KOPT-K1 (cell line): ENCODE data around the gene NFKBIE.
"Not testable (repeated sequence)": the region's sequence is repeated elsewhere in the genome, so short reads cannot be mapped to it uniquely, and the experiment has no call there.

Experiments used
- H3K27ac ChIP-seq: fragments of 200-600 bp; sonication (generic); 2 replicates; pipeline ENCODE4 v1.5.1; 2016; ENCODE audit warnings: antibody characterized with exemption, mild to moderate bottlenecking, low read depth, low read length; ENCODE audit not compliant: poor library complexity, severe bottlenecking
- H3K36me3 ChIP-seq: fragments of 200-600 bp; sonication (generic); 2 replicates; pipeline ENCODE4 v1.5.1; 2017; ENCODE audit warnings: antibody characterized with exemption, mild to moderate bottlenecking, low read length, moderate library complexity; ENCODE audit not compliant: insufficient read depth
- H3K9me3 ChIP-seq: fragments of 200-600 bp; sonication (generic); 2 replicates; pipeline ENCODE4 v1.5.1; 2017; ENCODE audit warnings: antibody characterized with exemption, low read length, mild to moderate bottlenecking; ENCODE audit not compliant: insufficient read depth, poor library complexity, severe bottlenecking

The NFKBIE gene

DNA sequence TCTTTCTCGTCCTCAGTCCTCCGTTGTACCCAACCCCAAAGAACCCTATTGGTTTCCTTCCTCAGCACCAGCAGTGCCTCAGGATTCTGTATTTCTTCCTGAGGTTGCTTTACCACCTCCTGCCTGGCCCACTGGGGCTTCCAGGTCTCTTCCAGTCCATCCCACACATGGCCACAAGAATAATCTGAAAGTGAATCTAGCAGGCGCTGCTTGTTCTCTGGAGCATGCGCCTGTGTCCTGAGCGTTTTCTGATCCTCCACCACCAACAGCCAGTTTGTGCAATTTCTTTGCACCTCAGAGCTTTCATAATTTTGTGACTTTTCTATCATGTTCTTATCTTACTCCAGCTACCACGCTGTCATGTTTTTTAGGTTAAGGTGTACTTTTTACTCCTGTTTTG is 30.1 kb downstream of the NFKBIE start:
- H3K9me3 ChIP-seq: no peaks in the 10 kb centered on the region
- peaks cover 78% of the 10 kb centered on the region for H3K36me3 ChIP-seq
- H3K27ac ChIP-seq: no peak overlapping the region

DNA sequence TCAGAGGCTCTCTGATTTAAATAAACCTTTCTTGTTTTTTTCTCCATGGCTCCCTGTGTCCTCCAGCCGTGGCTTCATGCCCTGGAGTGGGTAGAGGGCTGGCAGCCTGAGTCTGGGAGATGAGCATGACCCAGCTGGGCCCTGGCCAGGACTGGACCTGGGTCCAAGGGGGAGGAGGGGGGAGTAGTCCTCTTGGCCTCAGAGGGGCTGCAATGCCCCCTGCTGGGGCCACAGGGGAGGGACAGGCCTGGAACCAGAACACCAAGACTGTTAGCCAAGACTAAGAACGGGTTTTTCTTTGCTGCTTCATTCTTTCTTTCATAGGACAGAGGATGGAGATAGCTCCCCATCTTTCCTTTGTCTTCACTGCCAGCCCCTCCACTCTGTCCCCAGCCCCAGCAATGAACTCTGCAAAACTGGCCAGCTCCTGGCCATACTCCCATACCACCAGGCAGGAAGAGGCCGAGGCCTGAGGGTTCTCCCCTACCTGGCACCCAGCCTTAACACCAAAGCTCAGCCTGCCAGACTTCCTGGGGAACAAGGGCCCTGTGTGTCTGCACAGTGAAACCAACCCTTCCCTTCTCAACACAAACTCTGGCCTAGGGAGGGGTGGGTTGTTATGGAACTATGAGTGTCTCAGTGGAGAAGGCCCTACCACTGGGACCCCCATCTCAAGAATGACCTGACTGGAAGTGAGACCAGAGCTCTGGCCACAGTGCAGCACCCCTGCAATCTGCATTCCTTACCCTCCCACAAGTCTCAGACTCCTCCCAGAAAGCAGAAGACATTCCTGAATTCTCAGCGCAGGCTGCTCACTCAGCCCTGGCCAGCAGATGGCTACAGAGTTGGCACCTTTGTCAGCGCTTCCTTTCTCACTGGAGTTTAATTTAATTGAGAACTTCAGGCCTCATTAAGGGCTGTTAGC is 31.0 kb downstream of the NFKBIE start:
- peaks cover 87% of the 10 kb centered on the region for H3K36me3 ChIP-seq

DNA sequence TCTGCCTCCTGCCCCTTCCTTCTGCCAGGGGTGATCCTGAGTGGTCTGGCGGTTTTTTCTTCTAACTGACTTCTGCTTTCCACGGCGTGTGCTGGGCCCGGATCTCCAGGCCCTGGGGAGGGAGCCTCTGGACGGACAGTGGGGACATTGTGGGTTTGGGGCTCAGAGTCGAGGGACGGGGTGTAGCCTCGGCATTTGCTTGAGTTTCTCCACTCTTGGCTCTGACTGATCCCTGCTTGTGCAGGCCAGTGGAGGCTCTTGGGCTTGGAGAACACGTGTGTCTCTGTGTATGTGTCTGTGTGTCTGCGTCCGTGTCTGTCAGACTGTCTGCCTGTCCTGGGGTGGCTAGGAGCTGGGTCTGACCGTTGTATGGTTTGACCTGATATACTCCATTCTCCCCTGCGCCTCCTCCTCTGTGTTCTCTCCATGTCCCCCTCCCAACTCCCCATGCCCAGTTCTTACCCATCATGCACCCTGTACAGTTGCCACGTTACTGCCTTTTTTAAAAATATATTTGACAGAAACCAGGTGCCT is 31.7 kb downstream of the NFKBIE start:
- peaks cover 90% of the 10 kb centered on the region for H3K36me3 ChIP-seq
- H3K9me3 ChIP-seq: no peaks in the 10 kb centered on the region
- H3K27ac ChIP-seq: no peak overlapping the region

More for the DNA sequence above, 31.0 kb downstream of the NFKBIE start:
- H3K9me3 ChIP-seq: no peaks in the 10 kb centered on the region
- no peak overlapping the region for H3K27ac ChIP-seq

DNA sequence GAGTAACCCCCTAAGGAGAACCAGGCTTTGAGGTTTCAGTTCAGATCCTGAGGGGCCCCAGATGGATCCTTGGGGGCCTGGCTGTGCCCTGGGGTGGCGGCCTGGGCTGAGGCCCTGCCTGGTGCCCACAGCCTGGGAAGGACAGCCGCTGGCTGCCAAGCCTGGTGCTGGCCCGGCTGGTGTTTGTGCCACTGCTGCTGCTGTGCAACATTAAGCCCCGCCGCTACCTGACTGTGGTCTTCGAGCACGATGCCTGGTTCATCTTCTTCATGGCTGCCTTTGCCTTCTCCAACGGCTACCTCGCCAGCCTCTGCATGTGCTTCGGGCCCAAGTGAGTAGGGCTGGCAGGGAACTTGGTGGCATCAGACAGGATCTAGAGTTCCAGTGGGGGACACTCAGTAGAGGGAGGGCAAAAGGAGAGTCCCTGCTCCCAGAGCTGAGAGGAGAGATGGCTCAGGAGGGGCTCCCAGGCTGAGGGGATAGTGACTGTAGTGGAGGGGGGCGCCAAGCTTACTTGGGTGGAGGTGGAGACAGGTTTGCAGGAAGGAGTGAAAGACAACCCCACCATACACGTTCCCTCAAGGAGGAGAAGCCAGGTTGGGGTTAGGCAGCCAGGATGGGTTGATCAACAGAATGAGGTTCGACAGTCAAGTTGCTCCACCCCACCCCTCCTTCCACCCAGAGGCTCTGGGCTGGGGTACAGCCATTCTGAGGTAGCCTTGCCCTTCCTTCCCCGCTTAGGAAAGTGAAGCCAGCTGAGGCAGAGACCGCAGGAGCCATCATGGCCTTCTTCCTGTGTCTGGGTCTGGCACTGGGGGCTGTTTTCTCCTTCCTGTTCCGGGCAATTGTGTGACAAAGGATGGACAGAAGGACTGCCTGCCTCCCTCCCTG is 32.4 kb downstream of the NFKBIE start:
- Histone ChIP-seq H3K27ac (no peak overlapping the region), H3K36me3 (peaks cover 95% of the 10 kb centered on the region), H3K9me3 (no peaks in the 10 kb centered on the region)

DNA sequence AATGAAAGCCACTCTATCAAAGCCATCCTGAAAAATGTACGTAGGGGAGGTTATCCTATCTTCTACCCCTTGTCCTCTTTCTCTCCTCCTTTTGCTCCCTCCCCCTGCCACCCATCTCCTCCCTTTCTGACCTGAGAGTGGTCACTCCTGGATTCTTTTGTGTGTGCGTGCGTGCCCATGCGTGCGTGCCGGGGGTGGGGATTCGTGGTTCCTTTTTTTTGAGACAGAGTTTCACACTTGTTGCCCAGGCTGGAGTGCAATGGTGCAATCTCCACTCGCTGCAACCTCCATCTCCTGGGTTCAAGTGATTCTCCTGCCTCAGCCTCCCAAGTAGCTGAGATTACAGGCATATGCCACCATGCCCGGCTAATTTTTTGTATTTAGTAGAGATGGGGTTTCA is 33.9 kb downstream of the NFKBIE start:
- peaks cover 94% of the 10 kb centered on the region for H3K36me3 ChIP-seq
- H3K27ac ChIP-seq, H3K9me3 ChIP-seq: not testable (repeated sequence)

DNA sequence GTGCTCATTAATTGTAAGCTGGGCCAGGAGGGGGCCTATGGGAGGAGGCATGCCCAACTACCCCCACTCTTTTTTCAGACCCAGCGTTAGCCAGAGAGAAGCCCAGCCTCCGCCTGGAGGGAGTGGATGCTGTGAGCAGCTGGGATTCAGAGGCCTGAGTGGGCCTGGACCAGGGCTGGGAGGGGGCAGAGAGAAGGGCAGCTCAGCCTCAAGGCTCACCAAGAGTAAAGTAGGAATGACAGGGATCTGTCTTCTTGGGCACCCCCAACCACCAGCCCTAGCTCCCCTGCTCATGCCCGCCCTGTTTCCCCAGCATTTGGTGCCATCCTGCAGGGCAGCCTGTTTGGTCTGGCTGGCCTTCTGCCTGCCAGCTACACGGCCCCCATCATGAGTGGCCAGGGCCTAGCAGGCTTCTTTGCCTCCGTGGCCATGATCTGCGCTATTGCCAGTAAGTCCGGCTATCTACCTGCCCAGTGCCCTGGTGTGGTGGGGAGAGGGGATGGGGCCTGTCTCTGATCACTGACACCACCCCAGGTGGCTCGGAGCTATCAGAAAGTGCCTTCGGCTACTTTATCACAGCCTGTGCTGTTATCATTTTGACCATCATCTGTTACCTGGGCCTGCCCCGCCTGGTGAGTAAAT is 35.2 kb downstream of the NFKBIE start:
- H3K27ac ChIP-seq: no peak overlapping the region
- peaks cover 86% of the 10 kb centered on the region for H3K36me3 ChIP-seq

DNA sequence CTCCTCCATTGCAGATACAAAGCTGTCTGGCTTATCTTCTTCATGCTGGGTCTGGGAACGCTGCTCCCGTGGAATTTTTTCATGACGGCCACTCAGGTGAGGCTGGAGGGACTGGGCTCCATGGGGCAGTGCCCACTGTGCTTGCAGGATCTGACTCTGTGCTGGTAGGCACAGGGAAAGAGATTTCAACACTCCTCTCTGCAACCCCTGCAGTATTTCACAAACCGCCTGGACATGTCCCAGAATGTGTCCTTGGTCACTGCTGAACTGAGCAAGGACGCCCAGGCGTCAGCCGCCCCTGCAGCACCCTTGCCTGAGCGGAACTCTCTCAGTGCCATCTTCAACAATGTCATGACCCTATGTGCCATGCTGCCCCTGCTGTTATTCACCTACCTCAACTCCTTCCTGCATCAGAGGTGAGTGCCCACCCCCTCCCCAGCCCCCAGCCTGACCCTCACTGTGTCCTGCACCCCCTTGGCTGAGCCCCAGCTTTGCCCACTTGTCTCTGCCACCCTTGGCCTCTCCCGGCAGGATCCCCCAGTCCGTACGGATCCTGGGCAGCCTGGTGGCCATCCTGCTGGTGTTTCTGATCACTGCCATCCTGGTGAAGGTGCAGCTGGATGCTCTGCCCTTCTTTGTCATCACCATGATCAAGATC is 35.8 kb downstream of the NFKBIE start:
- peaks cover 79% of the 10 kb centered on the region for H3K36me3 ChIP-seq
- no peak overlapping the region for H3K27ac ChIP-seq
- H3K9me3 ChIP-seq: no peaks in the 10 kb centered on the region

More for the DNA sequence above, 35.2 kb downstream of the NFKBIE start:
- no peaks in the 10 kb centered on the region for H3K9me3 ChIP-seq

DNA sequence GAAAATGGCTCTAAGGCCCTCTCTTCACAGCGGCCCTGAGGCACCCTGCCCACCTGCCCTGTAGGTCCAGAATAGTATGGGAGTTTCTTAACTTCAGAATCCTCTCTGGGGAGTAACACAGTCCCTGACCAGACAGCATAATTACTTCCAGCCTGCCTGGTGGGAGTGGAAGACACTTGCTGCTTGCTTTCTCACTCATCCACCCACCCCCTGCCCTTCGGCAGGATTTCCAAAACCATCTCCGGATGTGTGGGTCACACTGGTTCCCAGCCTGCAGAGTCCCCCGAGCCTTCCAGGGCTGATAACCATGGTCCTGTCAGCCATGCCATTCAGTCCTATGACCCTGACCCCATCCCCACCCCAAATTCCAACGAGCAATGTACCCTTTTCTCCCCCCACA is 36.5 kb downstream of the NFKBIE start:
- no peaks in the 10 kb centered on the region for H3K9me3 ChIP-seq
- peaks cover 73% of the 10 kb centered on the region for H3K36me3 ChIP-seq
- no peak overlapping the region for H3K27ac ChIP-seq

DNA sequence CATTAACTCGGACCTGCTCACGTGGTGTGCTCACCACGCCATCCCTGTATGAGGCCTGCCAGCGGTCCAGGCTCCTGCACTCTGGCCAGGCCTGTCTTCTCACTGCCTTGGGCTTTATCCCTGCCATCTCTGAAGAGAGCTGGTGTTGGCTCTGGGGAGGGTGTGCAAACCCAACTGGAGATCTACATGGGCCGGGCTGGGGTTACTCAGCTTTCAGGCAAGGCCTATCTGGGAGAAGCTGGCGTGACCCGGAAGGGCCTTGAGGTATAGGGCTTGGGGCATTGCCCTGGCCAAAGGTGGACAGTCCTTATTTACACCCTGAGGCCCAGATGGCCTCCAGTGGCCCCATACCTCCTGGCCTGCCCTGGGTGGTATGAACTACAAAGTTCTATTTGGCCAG is 36.9 kb downstream of the NFKBIE start:
- Histone ChIP-seq H3K9me3 (no peaks in the 10 kb centered on the region), H3K36me3 (peaks cover 69% of the 10 kb centered on the region), H3K27ac (no peak overlapping the region)

DNA sequence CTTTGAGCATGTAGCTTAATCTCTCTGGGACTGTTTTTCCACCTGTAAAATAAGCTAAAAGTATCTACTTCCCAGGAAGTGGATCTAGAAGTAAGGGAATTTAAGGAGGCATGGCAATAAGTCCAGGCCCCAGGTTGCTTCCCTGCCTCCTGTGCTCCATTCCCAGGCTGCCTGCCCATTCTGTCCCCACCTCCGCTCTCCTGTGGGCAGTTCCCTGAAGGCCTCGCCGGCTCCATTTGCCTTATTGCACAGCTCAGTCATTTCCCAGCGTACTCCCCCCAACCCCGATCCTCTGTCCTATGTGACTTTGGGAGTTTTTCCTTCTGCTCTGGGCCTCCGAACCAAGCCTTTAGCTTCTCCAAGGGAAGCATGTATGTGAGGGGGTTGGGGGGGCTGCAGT is 37.3 kb downstream of the NFKBIE start:
- Histone ChIP-seq H3K36me3 (peaks cover 65% of the 10 kb centered on the region), H3K9me3 (no peaks in the 10 kb centered on the region), H3K27ac (no peak overlapping the region)

DNA sequence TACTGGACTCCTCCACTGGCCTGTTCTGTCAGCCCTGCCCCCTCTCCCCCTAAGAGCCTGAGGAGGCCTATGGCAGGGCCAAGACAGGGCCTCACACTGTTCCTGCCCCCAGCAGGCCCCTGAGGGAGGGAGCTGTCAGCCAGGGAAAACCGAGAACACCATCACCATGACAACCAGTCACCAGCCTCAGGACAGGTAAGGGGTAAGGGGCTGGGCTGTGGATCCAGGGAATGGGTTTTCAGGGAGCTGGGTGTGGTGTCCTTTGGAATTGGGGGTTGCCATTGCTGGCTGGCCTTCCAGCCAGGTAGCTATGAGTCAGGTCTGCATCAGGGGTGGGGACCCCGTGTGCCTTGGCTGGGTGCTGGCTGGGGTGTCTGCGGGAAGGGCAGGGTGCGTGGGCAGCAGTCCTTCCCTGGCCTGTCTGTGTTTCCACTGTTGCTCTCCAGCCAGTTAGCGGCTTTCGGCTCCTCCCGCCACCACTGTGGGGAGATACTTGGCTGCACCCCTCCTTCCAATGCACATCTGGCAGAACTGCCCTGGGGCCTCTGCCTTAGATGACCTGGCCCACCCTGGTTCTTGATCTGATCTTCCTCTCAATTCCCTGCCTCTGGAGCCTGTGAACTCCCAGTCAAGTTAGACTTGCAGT is 38.1 kb downstream of the NFKBIE start:
- H3K9me3 ChIP-seq: no peaks in the 10 kb centered on the region
- peak overlapping the region; percentile 85 for H3K27ac ChIP-seq
- H3K36me3 ChIP-seq: peaks cover 57% of the 10 kb centered on the region

DNA sequence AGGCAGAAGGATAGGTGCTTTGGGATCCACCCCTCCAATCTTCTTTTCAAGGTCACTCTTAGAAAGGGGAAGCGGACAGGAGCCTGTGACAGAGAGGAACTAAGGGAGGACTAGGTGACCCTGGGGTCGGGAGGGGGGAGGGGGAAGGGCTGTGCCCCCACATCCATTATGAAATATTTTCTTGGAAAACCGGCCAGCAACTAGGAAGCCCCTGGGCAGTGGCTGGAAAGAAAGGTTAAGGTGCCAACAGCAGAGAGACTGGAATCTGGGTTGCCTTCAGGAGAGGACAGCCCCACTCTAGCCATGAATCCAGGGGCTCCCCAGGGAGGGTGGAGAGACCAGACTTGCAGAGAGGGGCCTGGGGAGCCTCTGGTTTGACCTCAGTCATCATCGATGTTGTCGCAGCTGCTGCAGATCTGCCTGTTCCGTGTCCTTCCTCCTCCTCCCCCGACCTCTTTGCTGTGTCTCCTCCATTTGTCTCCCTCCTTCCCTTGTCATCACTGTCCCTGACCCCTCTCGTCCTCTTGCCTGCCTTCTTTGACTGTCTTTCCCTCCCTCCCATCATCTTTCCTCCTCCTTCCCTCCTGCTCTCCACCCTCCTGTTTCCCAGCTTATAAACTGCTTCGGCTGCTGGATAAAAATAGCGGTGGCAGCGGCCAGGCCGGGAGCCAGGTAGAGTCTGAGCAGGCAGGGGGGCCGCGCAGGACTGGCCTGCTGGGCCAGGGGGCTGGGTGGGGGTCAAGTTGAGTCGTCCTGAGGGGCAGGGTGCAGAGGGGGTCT is 38.8 kb downstream of the NFKBIE start:
- H3K27ac ChIP-seq: peak overlapping the region; percentile 85
- H3K9me3 ChIP-seq: no peaks in the 10 kb centered on the region
- H3K36me3 ChIP-seq: peaks cover 50% of the 10 kb centered on the region

DNA sequence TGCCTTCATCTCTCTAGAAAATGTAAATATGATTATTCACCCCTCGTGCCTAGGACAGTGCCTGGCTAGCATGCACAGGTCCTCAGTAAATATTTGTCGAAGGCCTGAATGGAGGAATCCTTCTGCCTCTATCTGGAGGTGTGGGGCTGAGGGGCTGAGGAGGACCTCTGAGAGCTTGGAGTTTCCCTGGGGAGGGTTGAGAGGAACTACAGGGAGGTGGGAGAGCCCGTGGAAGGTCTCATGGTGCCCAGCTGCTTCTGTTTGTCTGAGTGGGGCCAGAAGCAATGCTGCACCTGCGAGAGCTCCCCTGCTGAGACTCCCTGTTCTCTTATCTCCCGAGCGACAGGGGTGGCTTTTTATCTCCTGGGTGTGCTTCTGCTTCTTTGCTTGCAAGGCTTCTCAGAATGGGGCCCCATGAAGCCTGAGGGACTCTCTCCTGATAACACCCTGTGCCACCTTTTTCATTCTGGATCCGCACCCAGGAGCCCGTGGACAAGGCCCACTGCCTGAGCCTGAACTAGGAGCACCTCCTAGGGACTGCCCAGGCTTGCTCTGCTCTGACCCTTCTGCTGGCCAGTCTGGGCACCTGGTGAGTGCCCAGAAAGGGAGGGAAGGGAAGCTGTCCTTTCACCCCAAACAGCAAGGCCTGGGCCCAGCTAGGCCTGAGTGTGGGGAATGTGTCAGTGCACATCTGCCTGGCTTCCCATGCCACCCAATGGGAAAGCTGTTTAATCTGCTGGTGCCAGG is 39.6 kb downstream of the NFKBIE start:
- Histone ChIP-seq H3K9me3 (no peaks in the 10 kb centered on the region), H3K36me3 (peaks cover 42% of the 10 kb centered on the region), H3K27ac (peak overlapping the region; percentile 85)
